GM12878 (cell line): ENCODE measurements around the gene PHB1. TPM values are rescaled to one million over a fixed set of nuclear protein-coding genes. Genes with fewer than 3 reads are reported as not detected.

Experiments
- ATAC-seq: fragments of 200-7000 bp; cut with Tn5 transposase; 3 replicates; pipeline ENCODE4 v1.9.1; 2020; ENCODE audit warnings: mild to moderate bottlenecking, moderate library complexity
- BruUV-seq: library from RNA; stranded (reverse); fragments of 400-500 nt; replicated peaks from 2 replicates; lab custom pipeline; 2021; lab: Mats Ljungman, UMichigan
- CTCF ChIA-PET: fragments of 300-600 bp; sonication (Branson Sonifier 250); formaldehyde crosslinking; extraction: SDS; loops from one replicate; lab custom pipeline; 2021; ENCODE audit warnings: inconsistent platforms; lab: Yijun Ruan, JAX
- POLR2A ChIA-PET: fragments of 350-600 bp; formaldehyde crosslinking; extraction: SDS; loops from one replicate; lab custom pipeline; 2021; ENCODE audit warnings: inconsistent platforms; lab: Charles Lee
- RAD21 ChIA-PET: fragments of 300-600 bp; sonication (Branson Sonifier 250); formaldehyde crosslinking; loops from one replicate; lab custom pipeline; 2023; ENCODE audit warnings: antibody characterized with exemption; ENCODE audit not compliant: unreplicated experiment; lab: Charles Lee
- SMC1A ChIA-PET: fragments of 300-600 bp; sonication (Branson Sonifier 250); formaldehyde crosslinking; loops from one replicate; lab custom pipeline; 2023; ENCODE audit not compliant: unreplicated experiment, uncharacterized antibody; lab: Charles Lee
- DNase-seq: peaks from one replicate; pipeline ENCODE4 v3.0.0-alpha.2; 2011; ENCODE audit warnings: low read depth, low spot score
- FAIRE-seq: peaks from 3 replicates; lab custom pipeline; 2011; peaks lifted over from hg19 to GRCh38; lab: Jason Lieb, UNC
- H2AFZ ChIP-seq: 2 replicates; pipeline ENCODE4 v1.6.0; 2011; ENCODE audit warnings: low read depth, low read length, control low read depth; ENCODE audit not compliant: control insufficient read depth
- H3K27ac ChIP-seq: 2 replicates; pipeline ENCODE4 v1.5.1; 2011; ENCODE audit warnings: control low read depth; ENCODE audit not compliant: control insufficient read depth, insufficient read depth
- H3K27me3 ChIP-seq, 2 experiments: replicated peaks in 1 of 2; 2 replicates each; pipeline versions ENCODE4 v1.6.0 to v1.6.1; 2011; ENCODE audit warnings: low read length in 1 of 2; ENCODE audit not compliant: control insufficient read depth in 2 of 2, insufficient read depth in 2 of 2
- H3K36me3 ChIP-seq, 2 experiments: 2 replicates each; pipeline ENCODE4 v1.5.1; 2011; ENCODE audit warnings: low read length in 1 of 2; ENCODE audit not compliant: control insufficient read depth in 2 of 2, insufficient read depth in 2 of 2
- H3K4me1 ChIP-seq: 2 replicates; pipeline ENCODE4 v1.6.1; 2011; ENCODE audit warnings: mild to moderate bottlenecking, low read length, moderate library complexity, mixed read lengths; ENCODE audit not compliant: control insufficient read depth, insufficient read depth
- H3K4me2 ChIP-seq: 2 replicates; pipeline ENCODE4 v1.6.0; 2011; ENCODE audit warnings: control low read depth; ENCODE audit not compliant: control insufficient read depth, insufficient read depth
- H3K4me3 ChIP-seq: fragments of 200-600 bp; sonication (generic); 2 replicates; pipeline ENCODE4 v1.5.1; 2016
- H3K79me2 ChIP-seq: 2 replicates; pipeline ENCODE4 v1.6.0; 2011; ENCODE audit warnings: low read length; ENCODE audit not compliant: control insufficient read depth, insufficient read depth
- H3K9ac ChIP-seq: 2 replicates; pipeline ENCODE4 v1.8.0; 2011; ENCODE audit warnings: low read length, control low read depth, mixed read lengths; ENCODE audit not compliant: control insufficient read depth, insufficient read depth
- H3K9me3 ChIP-seq: replicated peaks from 3 replicates; pipeline ENCODE4 v1.5.1; 2011; ENCODE audit warnings: mild to moderate bottlenecking, low read length; ENCODE audit not compliant: control insufficient read depth, insufficient read depth
- H4K20me1 ChIP-seq: 2 replicates; pipeline ENCODE4 v1.6.0; 2011; ENCODE audit not compliant: control insufficient read depth, insufficient read depth
- BACH1 ChIP-seq: fragments of 450-650 bp; IDR thresholded peaks from 2 replicates; pipeline ENCODE4 v1.6.1; 2017; ENCODE audit warnings: mild to moderate bottlenecking, borderline replicate concordance
- CREB1 ChIP-seq: IDR thresholded peaks from 2 replicates; pipeline ENCODE4 v1.6.1; 2012; ENCODE audit warnings: low read depth, mild to moderate bottlenecking, inconsistent platforms
- EGR1 ChIP-seq, 2 experiments: IDR thresholded peaks; 1 replicate in 1 of 2; 2 replicates in 1 of 2; pipeline ENCODE4 v1.6.1; 2011 to 2012; ENCODE audit warnings: low read depth in 2 of 2, low read length in 2 of 2, borderline replicate concordance in 1 of 2, mild to moderate bottlenecking in 1 of 2, moderate library complexity in 1 of 2
- ELK1 ChIP-seq: IDR thresholded peaks from 2 replicates; pipeline ENCODE4 v1.6.1; 2012; ENCODE audit warnings: low read depth, low read length, improper control_type of control experiment
- EP300 ChIP-seq, 2 experiments: fragments of 150-350 bp in 1 of 2; IDR thresholded peaks; 2 replicates each; pipeline ENCODE4 v1.6.1; 2011 to 2012; ENCODE audit warnings: low read depth in 2 of 2, low read length in 2 of 2, borderline replicate concordance in 1 of 2, improper control_type of control experiment in 1 of 2, inconsistent platforms in 1 of 2; ENCODE audit not compliant: control insufficient read depth in 1 of 2
- FOXK2 ChIP-seq: fragments of 450-650 bp; IDR thresholded peaks from 2 replicates; pipeline ENCODE4 v1.6.1; 2017; ENCODE audit warnings: mild to moderate bottlenecking, moderate library complexity
- KDM1A ChIP-seq: fragments of 200-600 bp; sonication (generic); IDR thresholded peaks from 2 replicates; pipeline ENCODE4 v1.6.1; 2016; ENCODE audit warnings: borderline replicate concordance
- LARP7 ChIP-seq: fragments of 450-650 bp; IDR thresholded peaks from 2 replicates; pipeline ENCODE4 v1.6.1; 2017; ENCODE audit warnings: mild to moderate bottlenecking
- POLR2AphosphoS5 ChIP-seq: IDR thresholded peaks from 2 replicates; pipeline ENCODE4 v1.6.1; 2011; ENCODE audit warnings: mild to moderate bottlenecking, low read length, inconsistent platforms
- RELA ChIP-seq: fragments of 450-650 bp; IDR thresholded peaks from 2 replicates; pipeline ENCODE4 v1.8.0; 2014; ENCODE audit warnings: borderline replicate concordance; ENCODE audit not compliant: partially characterized antibody
- SIN3A ChIP-seq: IDR thresholded peaks from 2 replicates; pipeline ENCODE4 v1.6.1; 2012; ENCODE audit warnings: low read depth, low read length, improper control_type of control experiment
- SREBF1 ChIP-seq: IDR thresholded peaks from 2 replicates; pipeline ENCODE4 v1.6.1; 2012; ENCODE audit warnings: mild to moderate bottlenecking, low read length
- SUZ12 ChIP-seq: fragments of 200-600 bp; sonication (generic); IDR thresholded peaks from one replicate; pipeline ENCODE4 v1.6.1; 2018; ENCODE audit warnings: antibody characterized with exemption, mild to moderate bottlenecking; ENCODE audit not compliant: unreplicated experiment
- TCF3 ChIP-seq: IDR thresholded peaks from 2 replicates; pipeline ENCODE4 v1.6.1; 2012; ENCODE audit warnings: low read depth, mild to moderate bottlenecking, low read length, borderline replicate concordance; ENCODE audit not compliant: insufficient read depth
- YBX1 ChIP-seq: fragments of 450-650 bp; IDR thresholded peaks from 2 replicates; pipeline ENCODE4 v1.6.1; 2016; ENCODE audit warnings: antibody characterized with exemption
- ZBTB33 ChIP-seq: fragments of 450-650 bp; IDR thresholded peaks from 2 replicates; pipeline ENCODE4 v1.6.1; 2017; ENCODE audit warnings: mild to moderate bottlenecking
- WGBS: methylation state at CpG from one replicate; pipeline ENCODE4 v1.1.6; 2016; ENCODE audit warnings: low lambda C conversion rate; ENCODE audit not compliant: insufficient replicate concordance, insufficient coverage; ENCODE audit errors: missing lambda C conversion rate; 5-methylcytosine and 5-hydroxymethylcytosine counted together
- in situ Hi-C: fragments of 300-500 bp; cut with MboI; formaldehyde crosslinking; loops from 9 replicates; pipeline ENCODE4 v1.14.3; 2018; ENCODE audit warnings: mixed read lengths
- intact Hi-C: fragments of 100-400 bp; cut with micrococcal nuclease; formaldehyde crosslinking; loops from one replicate; pipeline ENCODE4 v1.14.2; 2022; ENCODE audit not compliant: unreplicated experiment
- polyA plus RNA-seq, 11 experiments: library from polyadenylated mRNA; depleted of rRNA in 4 of 11; unstranded in 6 of 11; stranded (reverse) in 5 of 11; fragments of >200 nt; fragmentation: Nextera tagmentation in 4 of 11; fragmentation: Illumina TruSeq in 1 of 11; extraction: Ambion mirVana in 4 of 11; extraction: Trizol in 1 of 11; gene quantifications; 1 replicate in 1 of 11; 2 replicates in 10 of 11; pipeline versions ENCODE4 v1.2.1 to v1.2.3, GENCODE V29; 2011 to 2016; ENCODE audit warnings: inconsistent platforms in 2 of 11, missing spikeins in 2 of 11, low read depth in 1 of 11
- total RNA-seq, 4 experiments: library from RNA; depleted of rRNA in 3 of 4; stranded (reverse); fragments of >200 nt in 3 of 4; fragmentation: Illumina TruSeq in 1 of 4; extraction: Trizol in 1 of 4; gene quantifications; 2 replicates each; pipeline versions ENCODE4 v1.2.1 to v1.2.3, GENCODE V29; 2013 to 2021
- TF ChIP-seq, protein P1 (sequence below): fragments of 450-650 bp; IDR thresholded peaks from 2 replicates; pipeline ENCODE4 v1.6.1; 2017; ENCODE audit warnings: mild to moderate bottlenecking, moderate library complexity
- TF ChIP-seq, protein P2 (sequence below): IDR thresholded peaks from 2 replicates; pipeline ENCODE4 v1.6.1; 2012; ENCODE audit warnings: low read depth, low read length, improper control_type of control experiment

Gene PHB1
- total and polyA plus RNA-seq, 10 of the 15 experiments (the other 5 are each of a cell fraction or from before 2014, with no cell fraction given): 117 to 466 (median 248) TPM

- Histone ChIP-seq H3K9ac (no peak overlapping the region), H3K4me3 (no peak overlapping the region), H3K4me2 (no peak overlapping the region), H4K20me1 (no peaks in the 10 kb centered on the region), H3K79me2 (no peaks in the 10 kb centered on the region), H3K27me3 (no peaks in the 10 kb centered on the region; a peak in 1 of 4 replicates), H3K9me3 (no peaks in the 10 kb centered on the region; the same call in 1 of the 3 replicates), H2AFZ (no peak overlapping the region), H3K36me3 (no peaks in the 10 kb centered on the region), H3K27ac (no peak overlapping the region), H3K4me1 (peaks cover 7% of the 10 kb centered on the region)
- ChIA-PET CTCF (no interaction called here), RAD21 (no interaction called here), POLR2A (no interaction called here), SMC1A (no interaction called here)
- FAIRE-seq (no peak), ATAC-seq (no peak), DNase-seq (no peak)
- in situ Hi-C loops (no loop called here), intact Hi-C loops (no loop called here)
- no peak for TF ChIP-seq RELA
- no peak for TF ChIP-seq EP300 (IDR thresholded peaks at IDR 0.05; ENCODE audit: borderline replicate concordance in 1 of 2, control insufficient read depth in 1 of 2, low read depth in 2 of 2, low read length in 2 of 2)
- no peak for TF ChIP-seq POLR2AphosphoS5
- no peak for TF ChIP-seq LARP7
- TF ChIP-seq ELK1: no peak
- TF ChIP-seq FOXK2: no peak
- TF ChIP-seq TCF3: no peak
- TF ChIP-seq KDM1A: no peak
- TF ChIP-seq EGR1 (IDR thresholded peaks at IDR 0.05; ENCODE audit: borderline replicate concordance in 1 of 2, low read depth in 2 of 2, low read length in 2 of 2): no peak
- no peak for TF ChIP-seq ZBTB33
- TF ChIP-seq YBX1: no peak
- TF ChIP-seq SREBF1: no peak
- no peak for TF ChIP-seq SUZ12
- TF ChIP-seq, protein P1, sequence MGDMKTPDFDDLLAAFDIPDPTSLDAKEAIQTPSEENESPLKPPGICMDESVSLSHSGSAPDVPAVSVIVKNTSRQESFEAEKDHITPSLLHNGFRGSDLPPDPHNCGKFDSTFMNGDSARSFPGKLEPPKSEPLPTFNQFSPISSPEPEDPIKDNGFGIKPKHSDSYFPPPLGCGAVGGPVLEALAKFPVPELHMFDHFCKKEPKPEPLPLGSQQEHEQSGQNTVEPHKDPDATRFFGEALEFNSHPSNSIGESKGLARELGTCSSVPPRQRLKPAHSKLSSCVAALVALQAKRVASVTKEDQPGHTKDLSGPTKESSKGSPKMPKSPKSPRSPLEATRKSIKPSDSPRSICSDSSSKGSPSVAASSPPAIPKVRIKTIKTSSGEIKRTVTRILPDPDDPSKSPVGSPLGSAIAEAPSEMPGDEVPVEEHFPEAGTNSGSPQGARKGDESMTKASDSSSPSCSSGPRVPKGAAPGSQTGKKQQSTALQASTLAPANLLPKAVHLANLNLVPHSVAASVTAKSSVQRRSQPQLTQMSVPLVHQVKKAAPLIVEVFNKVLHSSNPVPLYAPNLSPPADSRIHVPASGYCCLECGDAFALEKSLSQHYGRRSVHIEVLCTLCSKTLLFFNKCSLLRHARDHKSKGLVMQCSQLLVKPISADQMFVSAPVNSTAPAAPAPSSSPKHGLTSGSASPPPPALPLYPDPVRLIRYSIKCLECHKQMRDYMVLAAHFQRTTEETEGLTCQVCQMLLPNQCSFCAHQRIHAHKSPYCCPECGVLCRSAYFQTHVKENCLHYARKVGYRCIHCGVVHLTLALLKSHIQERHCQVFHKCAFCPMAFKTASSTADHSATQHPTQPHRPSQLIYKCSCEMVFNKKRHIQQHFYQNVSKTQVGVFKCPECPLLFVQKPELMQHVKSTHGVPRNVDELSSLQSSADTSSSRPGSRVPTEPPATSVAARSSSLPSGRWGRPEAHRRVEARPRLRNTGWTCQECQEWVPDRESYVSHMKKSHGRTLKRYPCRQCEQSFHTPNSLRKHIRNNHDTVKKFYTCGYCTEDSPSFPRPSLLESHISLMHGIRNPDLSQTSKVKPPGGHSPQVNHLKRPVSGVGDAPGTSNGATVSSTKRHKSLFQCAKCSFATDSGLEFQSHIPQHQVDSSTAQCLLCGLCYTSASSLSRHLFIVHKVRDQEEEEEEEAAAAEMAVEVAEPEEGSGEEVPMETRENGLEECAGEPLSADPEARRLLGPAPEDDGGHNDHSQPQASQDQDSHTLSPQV: no peak
- no peak for TF ChIP-seq CREB1
- no peak for TF ChIP-seq BACH1
- TF ChIP-seq, protein P2, sequence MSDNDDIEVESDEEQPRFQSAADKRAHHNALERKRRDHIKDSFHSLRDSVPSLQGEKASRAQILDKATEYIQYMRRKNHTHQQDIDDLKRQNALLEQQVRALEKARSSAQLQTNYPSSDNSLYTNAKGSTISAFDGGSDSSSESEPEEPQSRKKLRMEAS: no peak
- no peak for TF ChIP-seq SIN3A
- no TSS peak for BruUV-seq
- 74% methylated on average over 10 of the region's 10 CpGs for WGBS
Observed at GRCh38 chr17:49383060-49383459, 31.6 kb downstream of the PHB1 start.
